Calu3 (cell line): Measurements from ENCODE around the gene PPM1H. TPM values are rescaled to one million over a fixed set of nuclear protein-coding genes. Genes with fewer than 3 reads are reported as not detected.
A peak's percentile ranks its signal among the peaks of the same experiment; 100 is the strongest.

Experiments
- BruUV-seq: library from RNA; stranded (reverse); fragments of 400-500 nt; replicated peaks from 2 replicates; lab custom pipeline; 2021; lab: Mats Ljungman, UMichigan
- CTCF ChIA-PET: fragments of 300-600 bp; sonication (Branson Sonifier 250); formaldehyde crosslinking; loops from one replicate; lab custom pipeline; 2022; ENCODE audit warnings: antibody characterized with exemption; lab: Charles Lee
- DNase-seq: peaks from one replicate; pipeline ENCODE4 v3.0.0; 2022
- H3K27ac Mint-ChIP-seq: one replicate; pipeline ENCODE4 v1.8.0; 2022; ENCODE audit warnings: mixed read lengths; ENCODE audit not compliant: unreplicated experiment
- H3K27me3 Mint-ChIP-seq: one replicate; pipeline ENCODE4 v1.8.0; 2022; ENCODE audit warnings: mixed read lengths; ENCODE audit not compliant: unreplicated experiment
- H3K36me3 Mint-ChIP-seq: one replicate; pipeline ENCODE4 v1.8.0; 2022; ENCODE audit warnings: mild to moderate bottlenecking, moderate library complexity, mixed read lengths; ENCODE audit not compliant: insufficient read depth, unreplicated experiment
- H3K4me1 Mint-ChIP-seq: one replicate; pipeline ENCODE4 v1.8.0; 2022; ENCODE audit warnings: mild to moderate bottlenecking, low read depth, mixed read lengths; ENCODE audit not compliant: unreplicated experiment
- H3K4me3 Mint-ChIP-seq: one replicate; pipeline ENCODE4 v1.8.0; 2022; ENCODE audit warnings: mild to moderate bottlenecking, low read depth, moderate library complexity, mixed read lengths; ENCODE audit not compliant: unreplicated experiment
- H3K9me3 Mint-ChIP-seq: one replicate; pipeline ENCODE4 v1.8.0; 2022; ENCODE audit warnings: low read depth, mixed read lengths; ENCODE audit not compliant: unreplicated experiment
- CTCF ChIP-seq: fragments of 200-600 bp; IDR thresholded peaks from one replicate; pipeline ENCODE4 v1.8.0; 2022; ENCODE audit warnings: antibody characterized with exemption; ENCODE audit not compliant: unreplicated experiment
- intact Hi-C: fragments of 100-400 bp; cut with micrococcal nuclease; formaldehyde crosslinking; loops from one replicate; pipeline ENCODE4 v1.10.0; 2022; ENCODE audit not compliant: unreplicated experiment
- total RNA-seq: library from RNA; stranded (reverse); gene quantifications from 2 replicates; pipeline ENCODE4 v1.2.3, GENCODE V29; 2022

Gene PPM1H
- total RNA-seq, 1 experiment from 2014 or later, result 36.7 TPM

- Mint-ChIP-seq H3K27me3 (no peaks in the 10 kb centered on the region), H3K9me3 (no peaks in the 10 kb centered on the region), H3K4me3 (no peak overlapping the region), H3K36me3 (peaks cover 12% of the 10 kb centered on the region), H3K4me1 (peaks cover 25% of the 10 kb centered on the region), H3K27ac (no peak overlapping the region)
- intact Hi-C loops, result no loop called here
- TF ChIP-seq CTCF, result no peak
- BruUV-seq, result no TSS peak
- no peak for DNase-seq
- CTCF ChIA-PET, result no interaction called here
Measured at GRCh38 chr12:62655666-62656151, 279.2 kb downstream of the PPM1H start.

- peaks cover 13% of the 10 kb centered on the region for H3K4me1 Mint-ChIP-seq
- no peak overlapping the region for H3K4me3 Mint-ChIP-seq
- no peaks in the 10 kb centered on the region for H3K27me3 Mint-ChIP-seq
- peaks cover 5% of the 10 kb centered on the region for H3K36me3 Mint-ChIP-seq
- intact Hi-C loops, result no loop called here
- DNase-seq, result no peak
- no peak overlapping the region for H3K27ac Mint-ChIP-seq
- TF ChIP-seq CTCF, result no peak
- no peaks in the 10 kb centered on the region for H3K9me3 Mint-ChIP-seq
- CTCF ChIA-PET, result no interaction called here
- no TSS peak for BruUV-seq
Measured at GRCh38 chr12:62654326-62655241, 280.4 kb downstream of the PPM1H start.

- BruUV-seq, result no TSS peak
Measured at GRCh38 chr12:62653740-62654139, 281.2 kb downstream of the PPM1H start.

GRCh38 chr12:62653304-62653703 is 281.6 kb downstream of the PPM1H start:
- Mint-ChIP-seq H3K4me3 (no peak overlapping the region), H3K36me3 (peaks cover 5% of the 10 kb centered on the region), H3K27ac (peak overlapping the region; percentile 43), H3K27me3 (no peaks in the 10 kb centered on the region), H3K9me3 (no peaks in the 10 kb centered on the region), H3K4me1 (peaks cover 2% of the 10 kb centered on the region)
- intact Hi-C loops, result no loop called here
- no peak for TF ChIP-seq CTCF
- BruUV-seq, result no TSS peak
- CTCF ChIA-PET, result interaction anchor here (0.6 kb wide), 1 partner anchor 13 kb away, joined by 4 read pairs; no protein-coding TSS in a partner anchor
- no peak for DNase-seq

More at GRCh38 chr12:62653740-62654139, 281.2 kb downstream of the PPM1H start:
- Mint-ChIP-seq H3K36me3 (peaks cover 5% of the 10 kb centered on the region), H3K27ac (no peak overlapping the region), H3K4me1 (peaks cover 6% of the 10 kb centered on the region), H3K4me3 (no peak overlapping the region), H3K9me3 (no peaks in the 10 kb centered on the region), H3K27me3 (no peaks in the 10 kb centered on the region)
- no peak for DNase-seq
- no peak for TF ChIP-seq CTCF
- CTCF ChIA-PET, result interaction anchor here (0.6 kb wide), 1 partner anchor 13 kb away, joined by 4 read pairs; no protein-coding TSS in a partner anchor
- intact Hi-C loops, result no loop called here
